GM12891 (cell line): ENCODE results near the gene ST6GALNAC6.

Experiments
- POLR2A ChIP-seq: IDR thresholded peaks from 2 replicates; pipeline ENCODE4 v1.6.1; 2011; ENCODE audit warnings: low read depth, low read length, control low read depth
- POLR2AphosphoS5 ChIP-seq: IDR thresholded peaks from 2 replicates; pipeline ENCODE4 v1.6.1; 2011; ENCODE audit warnings: low read depth, low read length, control low read depth
- POU2F2 ChIP-seq: IDR thresholded peaks from 2 replicates; pipeline ENCODE4 v1.6.1; 2011; ENCODE audit warnings: low read depth, mild to moderate bottlenecking, control low read depth, low read length, moderate library complexity
- TAF1 ChIP-seq: IDR thresholded peaks from 2 replicates; pipeline ENCODE4 v1.6.1; 2011; ENCODE audit warnings: low read depth, low read length, control low read depth

GRCh38 chr9:127905788-127906191 lies 6.4 kb upstream of the ST6GALNAC6 start:
- TF ChIP-seq POLR2AphosphoS5 (0 out of 2 replicates have a peak, but pooled peaks have one; percentile 19), POLR2A (no peak), TAF1 (no peak), POU2F2 (no peak)
